Endothelial cell of umbilical vein (primary cell): ENCODE results near the gene CEP162. TPM values are rescaled to one million over a fixed set of nuclear protein-coding genes. Genes with fewer than 3 reads are reported as not detected.

Source experiments
- BruUV-seq: library from RNA; stranded (reverse); fragments of 400-500 nt; replicated peaks from 2 replicates; lab custom pipeline; 2021; lab: Mats Ljungman, UMichigan
- CTCF ChIA-PET: fragments of 300-600, 350-600 bp; sonication (Branson Sonifier 250); formaldehyde crosslinking; loops from one replicate; lab custom pipeline; 2021; ENCODE audit warnings: antibody characterized with exemption, inconsistent platforms; lab: Charles Lee
- POLR2A ChIA-PET: fragments of 300-600, 350-600 bp; sonication (Branson Sonifier 250); formaldehyde crosslinking; loops from one replicate; lab custom pipeline; 2021; ENCODE audit warnings: antibody characterized with exemption, inconsistent platforms; lab: Charles Lee
- DNase-seq: peaks from one replicate; pipeline ENCODE4 v3.0.0-alpha.2; 2011; ENCODE audit warnings: low read depth, low spot score
- FAIRE-seq: peaks from 2 replicates; lab custom pipeline; 2011; peaks lifted over from hg19 to GRCh38; lab: Jason Lieb, UNC
- H2AFZ ChIP-seq: 2 replicates; pipeline ENCODE4 v1.6.0; 2012; ENCODE audit warnings: low read depth, low read length, control low read depth, inconsistent platforms
- H3K27ac ChIP-seq: 2 replicates; pipeline ENCODE4 v1.5.1; 2011; ENCODE audit warnings: low read depth, mild to moderate bottlenecking, control low read depth, low read length, moderate library complexity; ENCODE audit not compliant: insufficient read depth
- H3K27me3 ChIP-seq, 2 experiments: 2 replicates each; pipeline versions ENCODE4 v1.6.0 to v1.6.1; 2011; ENCODE audit warnings: low read length in 2 of 2, mixed read lengths in 1 of 2; ENCODE audit not compliant: control insufficient read depth in 2 of 2, insufficient read depth in 2 of 2
- H3K36me3 ChIP-seq, 2 experiments: 2 replicates in 1 of 2; 3 replicates in 1 of 2; pipeline ENCODE4 v1.5.1; 2011; ENCODE audit warnings: low read length in 2 of 2, mild to moderate bottlenecking in 1 of 2, moderate library complexity in 1 of 2; ENCODE audit not compliant: control insufficient read depth in 2 of 2, insufficient read depth in 2 of 2; ENCODE audit errors: extremely low read depth in 1 of 2
- H3K4me1 ChIP-seq: 3 replicates; pipeline ENCODE4 v1.5.1; 2011; ENCODE audit warnings: mild to moderate bottlenecking, low read length; ENCODE audit not compliant: control insufficient read depth, insufficient read depth; ENCODE audit errors: extremely low read depth
- H3K4me2 ChIP-seq: 2 replicates; pipeline ENCODE4 v1.6.1; 2011; ENCODE audit warnings: low read length, control low read depth, mixed read lengths; ENCODE audit not compliant: insufficient read depth
- H3K4me3 ChIP-seq, 3 experiments: fragments of 200-600 bp in 1 of 3; sonication (generic), shearing (Covaris generic) in 1 of 3; replicated peaks in 1 of 3; 2 replicates each; pipeline ENCODE4 v1.5.1; 2011 to 2016; ENCODE audit warnings: control low read depth in 3 of 3, low read length in 3 of 3, mild to moderate bottlenecking in 2 of 3, inconsistent platforms in 1 of 3, low read depth in 1 of 3, moderate library complexity in 1 of 3; ENCODE audit not compliant: insufficient read depth in 1 of 3
- H3K79me2 ChIP-seq: 2 replicates; pipeline ENCODE4 v1.6.0; 2012; ENCODE audit warnings: low read length, inconsistent platforms; ENCODE audit not compliant: control insufficient read depth, insufficient read depth
- H3K9ac ChIP-seq: replicated peaks from 2 replicates; pipeline ENCODE3; 2011; ENCODE audit warnings: low read length, control low read depth; ENCODE audit not compliant: insufficient read depth; ENCODE audit errors: extremely low read depth
- H3K9me1 ChIP-seq: replicated peaks from 3 replicates; pipeline ENCODE4 v1.6.0; 2011; ENCODE audit warnings: mild to moderate bottlenecking, low read length; ENCODE audit not compliant: control insufficient read depth, insufficient read depth; ENCODE audit errors: extremely low read depth
- H3K9me3 ChIP-seq: replicated peaks from 2 replicates; pipeline ENCODE4 v1.5.1; 2012; ENCODE audit warnings: low read length, inconsistent platforms; ENCODE audit not compliant: control insufficient read depth, insufficient read depth
- H4K20me1 ChIP-seq: replicated peaks from 2 replicates; pipeline ENCODE3; 2011; ENCODE audit warnings: mild to moderate bottlenecking, low read length; ENCODE audit not compliant: control insufficient read depth, insufficient read depth; ENCODE audit errors: extremely low read depth
- EZH2 ChIP-seq: IDR thresholded peaks from 2 replicates; pipeline ENCODE4 v1.6.1; 2012; ENCODE audit warnings: borderline replicate concordance, low read depth, mild to moderate bottlenecking, moderate library complexity, low read length, inconsistent platforms; ENCODE audit not compliant: severe bottlenecking
- FOS ChIP-seq: IDR thresholded peaks from 2 replicates; pipeline ENCODE4 v1.6.1; 2011; ENCODE audit warnings: mild to moderate bottlenecking, low read length, moderate library complexity, borderline replicate concordance; ENCODE audit not compliant: insufficient read depth
- GATA2 ChIP-seq: IDR thresholded peaks from 2 replicates; pipeline ENCODE4 v1.7.0; 2011; ENCODE audit warnings: low read depth, mild to moderate bottlenecking, moderate library complexity, mixed read lengths, low read length; ENCODE audit not compliant: insufficient read length, insufficient read depth
- JUN ChIP-seq: IDR thresholded peaks from 2 replicates; pipeline ENCODE4 v1.6.1; 2011; ENCODE audit warnings: borderline replicate concordance, low read depth; ENCODE audit not compliant: insufficient read length, insufficient read depth
- MAX ChIP-seq: IDR thresholded peaks from 2 replicates; pipeline ENCODE4 v1.6.1; 2011; ENCODE audit not compliant: insufficient read depth, insufficient read length
- MYC ChIP-seq: IDR thresholded peaks from one replicate; pipeline ENCODE4 v1.6.1; 2011; ENCODE audit warnings: mild to moderate bottlenecking, low read depth, low read length
- POLR2A ChIP-seq: IDR thresholded peaks from 2 replicates; pipeline ENCODE4 v1.6.1; 2012; ENCODE audit warnings: low read depth, mild to moderate bottlenecking, control low read depth, low read length
- POLR2AphosphoS5 ChIP-seq: IDR thresholded peaks from 2 replicates; pipeline ENCODE4 v1.6.1; 2012; ENCODE audit warnings: low read depth, mild to moderate bottlenecking, control low read depth, low read length, moderate library complexity; ENCODE audit not compliant: insufficient read depth
- dilution Hi-C: fragments of 300-500 bp; cut with MboI; formaldehyde crosslinking; loops from one replicate; pipeline ENCODE4 v1.15.0; 2019; ENCODE audit warnings: low sequenced_read_pairs; ENCODE audit not compliant: extremely low pct_ligation_motif_present
- intact Hi-C: fragments of 100-400 bp; cut with micrococcal nuclease; formaldehyde crosslinking; loops from one replicate; pipeline ENCODE4 v1.10.0; 2022
- polyA plus RNA-seq, 4 experiments: library from polyadenylated mRNA; depleted of rRNA in 3 of 4; stranded (reverse) in 3 of 4; unstranded in 1 of 4; fragments of >200 nt; gene quantifications; 2 replicates each; pipeline versions ENCODE4 v1.2.1 to v1.2.3, GENCODE V29; 2011 to 2012; ENCODE audit warnings: missing spikeins in 1 of 4
- total RNA-seq: library from RNA; stranded (reverse); gene quantifications from 2 replicates; pipeline ENCODE4 v1.2.3, GENCODE V29; 2021
- TF ChIP-seq, protein P1 (sequence below), 2 donors: IDR thresholded peaks; 1 replicate in 1 of 2; 2 replicates in 1 of 2; pipeline ENCODE4 v1.5.1; 2011; ENCODE audit warnings: low read length in 2 of 2, mild to moderate bottlenecking in 2 of 2, moderate library complexity in 2 of 2, control low read depth in 1 of 2, inconsistent platforms in 1 of 2, low read depth in 1 of 2; ENCODE audit not compliant: insufficient read depth in 1 of 2; ENCODE audit errors: extremely low read depth in 1 of 2

The CEP162 gene
- total and polyA plus RNA-seq, 2 donors (not counting 3 experiments of a cell fraction or from before 2014, with no cell fraction given), result 0.79 to 10.8 TPM

DNA sequence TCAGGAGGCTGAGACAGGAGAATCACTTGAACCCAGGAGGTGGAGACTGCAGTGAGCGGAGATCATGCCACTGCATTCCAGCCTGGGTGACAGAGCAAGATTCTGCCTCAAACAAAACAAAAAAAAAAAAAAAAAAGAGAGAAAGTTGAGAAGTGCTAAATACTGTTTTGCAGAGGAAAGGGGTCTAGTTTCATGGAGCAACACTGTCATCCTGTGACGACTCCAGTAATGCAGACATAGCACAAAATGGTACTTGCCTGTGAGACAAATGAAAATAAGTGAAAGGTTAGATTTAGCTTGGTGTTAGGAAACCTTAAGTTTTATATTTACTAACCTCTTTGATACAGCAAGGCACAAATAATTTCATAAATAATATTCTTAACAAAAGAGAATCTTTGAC lies 29.7 kb downstream of the CEP162 start:
- H3K4me2 ChIP-seq, result no peak overlapping the region
- H3K4me1 ChIP-seq, result peaks cover 12% of the 10 kb centered on the region
- no peak overlapping the region for H3K27ac ChIP-seq
- no peak for FAIRE-seq
- no peak for TF ChIP-seq MYC
- H3K9ac ChIP-seq, result no peak overlapping the region
- H4K20me1 ChIP-seq, result no peaks in the 10 kb centered on the region
- no peaks in the 10 kb centered on the region for H3K9me3 ChIP-seq
- no peaks in the 10 kb centered on the region for H3K79me2 ChIP-seq
- intact Hi-C loops, result loop anchor here (10.0 kb wide), 1 partner anchor 163 kb away; the partner anchor contains the start of gene MRAP2
- peaks cover 0 to 5% of the 10 kb centered on the region in 2 experiments for H3K36me3 ChIP-seq
- BruUV-seq, result no TSS peak
- CTCF ChIA-PET, result no interaction called here
- no peak overlapping the region for H2AFZ ChIP-seq
- dilution Hi-C loops, result no loop called here
- H3K4me3 ChIP-seq, result no peak overlapping the region
- no peaks in the 10 kb centered on the region for H3K27me3 ChIP-seq
- peak; percentile 21 for DNase-seq
- no peaks in the 10 kb centered on the region for H3K9me1 ChIP-seq
- POLR2A ChIA-PET, result no interaction called here

DNA sequence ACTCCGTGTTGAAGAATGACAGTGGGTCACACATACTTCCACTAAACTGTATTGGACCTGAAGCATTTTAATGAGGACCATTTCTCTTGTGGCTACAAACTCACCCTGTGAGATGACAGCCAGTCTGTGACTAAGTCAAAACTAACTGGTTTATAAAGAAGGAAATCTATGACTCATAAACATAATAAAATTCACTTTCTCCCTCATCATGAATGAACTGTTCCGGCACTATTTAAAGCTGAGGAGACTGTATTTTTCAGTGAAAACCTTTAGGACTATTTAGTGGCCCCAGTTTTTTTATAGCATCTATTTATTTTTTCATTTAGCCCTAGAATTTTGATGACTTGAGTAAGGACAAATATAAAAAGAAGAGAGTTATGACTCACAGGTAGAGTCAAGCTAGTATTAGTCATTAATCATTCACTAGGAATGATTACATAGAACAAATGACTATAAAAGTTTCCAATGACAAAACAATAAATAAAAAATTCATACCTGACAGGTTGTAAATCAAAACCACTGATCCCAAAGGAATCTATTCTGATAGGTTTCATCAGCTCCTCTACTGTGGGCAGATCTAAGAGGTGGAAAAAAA lies 34.2 kb downstream of the CEP162 start:
- no peaks in the 10 kb centered on the region for H3K9me1 ChIP-seq
- H3K9me3 ChIP-seq, result no peaks in the 10 kb centered on the region
- ChIA-PET POLR2A (no interaction called here), CTCF (interaction anchor here (0.8 kb wide), 1 partner anchor 10 kb away, joined by 3 read pairs; no protein-coding TSS in a partner anchor)
- no peak overlapping the region for H2AFZ ChIP-seq
- H3K27ac ChIP-seq, result peak overlapping the region; percentile 39
- H3K4me2 ChIP-seq, result peak overlapping the region; percentile 37
- FAIRE-seq (peak; percentile 67), DNase-seq (peak; percentile 90)
- BruUV-seq, result no TSS peak
- no peaks in the 10 kb centered on the region for H3K27me3 ChIP-seq
- no peaks in the 10 kb centered on the region for H3K79me2 ChIP-seq
- H3K4me3 ChIP-seq, result no peak overlapping the region
- H3K36me3 ChIP-seq, result peaks cover 0 to 6% of the 10 kb centered on the region in 2 experiments
- TF ChIP-seq, protein P1, sequence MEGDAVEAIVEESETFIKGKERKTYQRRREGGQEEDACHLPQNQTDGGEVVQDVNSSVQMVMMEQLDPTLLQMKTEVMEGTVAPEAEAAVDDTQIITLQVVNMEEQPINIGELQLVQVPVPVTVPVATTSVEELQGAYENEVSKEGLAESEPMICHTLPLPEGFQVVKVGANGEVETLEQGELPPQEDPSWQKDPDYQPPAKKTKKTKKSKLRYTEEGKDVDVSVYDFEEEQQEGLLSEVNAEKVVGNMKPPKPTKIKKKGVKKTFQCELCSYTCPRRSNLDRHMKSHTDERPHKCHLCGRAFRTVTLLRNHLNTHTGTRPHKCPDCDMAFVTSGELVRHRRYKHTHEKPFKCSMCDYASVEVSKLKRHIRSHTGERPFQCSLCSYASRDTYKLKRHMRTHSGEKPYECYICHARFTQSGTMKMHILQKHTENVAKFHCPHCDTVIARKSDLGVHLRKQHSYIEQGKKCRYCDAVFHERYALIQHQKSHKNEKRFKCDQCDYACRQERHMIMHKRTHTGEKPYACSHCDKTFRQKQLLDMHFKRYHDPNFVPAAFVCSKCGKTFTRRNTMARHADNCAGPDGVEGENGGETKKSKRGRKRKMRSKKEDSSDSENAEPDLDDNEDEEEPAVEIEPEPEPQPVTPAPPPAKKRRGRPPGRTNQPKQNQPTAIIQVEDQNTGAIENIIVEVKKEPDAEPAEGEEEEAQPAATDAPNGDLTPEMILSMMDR (IDR thresholded peaks at IDR 0.05; ENCODE audit: extremely low read depth in 1 of 2, insufficient read depth in 1 of 2, low read depth in 1 of 2, low read length in 2 of 2), result no peak
- no peak for TF ChIP-seq POLR2AphosphoS5
- TF ChIP-seq MYC, result no peak
- TF ChIP-seq FOS, result peak; percentile 84
- TF ChIP-seq EZH2, result no peak
- TF ChIP-seq JUN, result peak; percentile 80
- no peak for TF ChIP-seq MAX
- no peak for TF ChIP-seq POLR2A
- TF ChIP-seq GATA2, result no peak
- dilution Hi-C loops, result no loop called here
- no peak overlapping the region for H3K9ac ChIP-seq
- H4K20me1 ChIP-seq, result no peaks in the 10 kb centered on the region
- intact Hi-C loops, result loop anchor here (1.0 to 10.0 kb wide), 2 partner anchors 158 to 378 kb away; partner anchors contain the start of gene MRAP2
- peaks cover 17% of the 10 kb centered on the region for H3K4me1 ChIP-seq
